ENCODE data around the gene HECTD1.

Gene HECTD1

DNA sequence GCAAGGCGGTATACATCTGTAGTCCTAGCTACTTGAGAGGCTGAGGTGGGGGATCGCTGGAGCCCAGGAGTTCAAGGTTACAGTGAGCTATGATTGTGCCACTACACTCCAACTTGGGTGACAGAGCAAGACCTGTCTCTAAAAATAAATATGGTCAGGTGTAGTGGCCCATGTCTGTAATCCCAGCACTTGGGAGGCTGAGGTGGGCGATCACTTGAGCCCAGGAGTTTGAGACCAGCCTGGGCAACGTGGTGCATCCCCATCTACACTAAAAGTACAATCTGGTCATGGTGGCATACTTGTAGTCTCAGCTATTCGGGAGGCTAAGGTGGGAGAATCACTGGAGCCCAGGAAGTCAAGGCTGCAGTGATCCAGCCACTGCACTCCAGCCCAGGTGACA is 40.6 kb downstream of the HECTD1 start:
- H3K9me3 ChIP-seq: no peaks in the 10 kb centered on the region
- peaks cover 28 to 74% (median 56%) of the 10 kb centered on the region in 3 donors for H3K36me3 ChIP-seq
- TF ChIP-seq, protein P1, sequence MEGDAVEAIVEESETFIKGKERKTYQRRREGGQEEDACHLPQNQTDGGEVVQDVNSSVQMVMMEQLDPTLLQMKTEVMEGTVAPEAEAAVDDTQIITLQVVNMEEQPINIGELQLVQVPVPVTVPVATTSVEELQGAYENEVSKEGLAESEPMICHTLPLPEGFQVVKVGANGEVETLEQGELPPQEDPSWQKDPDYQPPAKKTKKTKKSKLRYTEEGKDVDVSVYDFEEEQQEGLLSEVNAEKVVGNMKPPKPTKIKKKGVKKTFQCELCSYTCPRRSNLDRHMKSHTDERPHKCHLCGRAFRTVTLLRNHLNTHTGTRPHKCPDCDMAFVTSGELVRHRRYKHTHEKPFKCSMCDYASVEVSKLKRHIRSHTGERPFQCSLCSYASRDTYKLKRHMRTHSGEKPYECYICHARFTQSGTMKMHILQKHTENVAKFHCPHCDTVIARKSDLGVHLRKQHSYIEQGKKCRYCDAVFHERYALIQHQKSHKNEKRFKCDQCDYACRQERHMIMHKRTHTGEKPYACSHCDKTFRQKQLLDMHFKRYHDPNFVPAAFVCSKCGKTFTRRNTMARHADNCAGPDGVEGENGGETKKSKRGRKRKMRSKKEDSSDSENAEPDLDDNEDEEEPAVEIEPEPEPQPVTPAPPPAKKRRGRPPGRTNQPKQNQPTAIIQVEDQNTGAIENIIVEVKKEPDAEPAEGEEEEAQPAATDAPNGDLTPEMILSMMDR (IDR thresholded peaks at IDR 0.05): no peak
- H3K4me1 ChIP-seq: peaks cover 0 to 43% (median 14%) of the 10 kb centered on the region in 4 donors
- DNase-seq: no peak
- intact Hi-C loops (cut with DNase I; ENCODE audit: low total_unique reads): loop anchor here (2.0 kb wide), 1 partner anchor 40 kb away; the partner anchor contains the start of gene HECTD1
- peak overlapping the region; percentile 78 to 80 for H3K27ac ChIP-seq
- H3K27me3 ChIP-seq: no peaks in the 10 kb centered on the region
- H3K4me3 ChIP-seq: no peak overlapping the region

DNA sequence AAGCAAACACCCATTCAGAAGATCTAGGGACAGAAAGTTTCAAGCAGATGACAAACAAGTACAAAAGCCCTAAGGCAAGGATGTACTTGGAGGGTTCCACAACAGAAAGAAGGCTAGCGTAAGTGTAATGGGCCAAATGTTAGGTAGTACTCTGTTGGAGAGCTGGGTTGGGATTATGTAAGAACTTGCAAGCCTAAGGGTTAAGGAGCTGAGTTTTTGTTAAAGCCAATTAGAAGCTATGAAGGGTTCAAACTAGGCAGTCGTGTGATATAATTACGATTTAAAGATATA is 41.4 kb downstream of the HECTD1 start:
- H3K9me3 ChIP-seq: no peaks in the 10 kb centered on the region
- H3K36me3 ChIP-seq: peaks cover 28 to 66% (median 54%) of the 10 kb centered on the region in 3 donors
- H3K4me3 ChIP-seq: no peak overlapping the region
- no peaks in the 10 kb centered on the region for H3K27me3 ChIP-seq
- intact Hi-C loops (cut with DNase I; ENCODE audit: low total_unique reads): loop anchor here (2.0 kb wide), 1 partner anchor 41 kb away; the partner anchor contains the start of gene HECTD1
- TF ChIP-seq, protein P1 (IDR thresholded peaks at IDR 0.05): no peak
- H3K4me1 ChIP-seq: peaks cover 0 to 38% (median 14%) of the 10 kb centered on the region in 4 donors
- DNase-seq: no peak
- H3K27ac ChIP-seq: peak overlapping the region; percentile 78 to 80

- peaks cover 18 to 59% (median 39%) of the 10 kb centered on the region in 3 donors for H3K36me3 ChIP-seq
- H3K27ac ChIP-seq: peak overlapping the region; percentile 78 to 80
- TF ChIP-seq, protein P1 (IDR thresholded peaks at IDR 0.05): no peak
These were observed 43.5 kb downstream of the HECTD1 start for GRCh38 chr14:31164115-31164514.

DNA sequence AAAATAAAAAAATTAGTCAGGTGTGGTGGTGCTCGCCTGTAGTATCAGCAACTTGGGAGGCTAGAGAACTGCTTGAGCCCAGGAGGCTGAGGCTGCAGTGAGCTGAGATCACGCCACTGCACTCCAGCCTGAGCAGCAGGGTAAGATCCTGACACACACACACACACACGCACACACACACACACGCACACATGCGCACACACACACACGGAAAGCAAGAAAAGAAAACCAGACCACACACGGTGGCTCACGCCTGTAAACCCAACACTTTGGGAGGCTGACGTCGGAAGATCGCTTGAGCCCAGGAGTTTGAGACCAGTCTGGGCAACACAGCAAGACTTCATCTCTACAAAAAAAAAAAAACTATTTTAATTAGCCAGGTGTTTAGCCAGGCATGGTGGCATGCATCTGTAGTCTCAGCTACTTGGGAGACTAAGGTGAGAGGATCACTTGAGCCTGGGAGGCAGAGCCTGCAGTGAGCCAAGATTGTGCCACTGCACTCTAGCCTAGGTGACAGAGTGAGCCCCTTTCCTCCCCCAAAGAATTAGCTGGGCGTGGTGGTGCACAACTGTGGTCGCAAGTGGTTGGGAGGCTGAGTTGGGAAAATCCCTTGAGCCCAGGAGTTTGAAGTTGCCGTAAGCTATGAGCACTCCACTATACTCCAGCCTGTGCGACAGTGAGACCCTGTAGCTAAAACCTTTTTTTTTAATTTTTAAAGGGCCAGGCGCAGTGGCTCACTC is 44.5 kb downstream of the HECTD1 start:
- Histone ChIP-seq H3K36me3 (peaks cover 7 to 55% (median 28%) of the 10 kb centered on the region in 3 donors), H3K4me1 (peaks cover 0 to 57% (median 21%) of the 10 kb centered on the region in 4 donors), H3K27me3 (no peaks in the 10 kb centered on the region), H3K9me3 (no peaks in the 10 kb centered on the region), H3K27ac (peak overlapping the region; percentile 78 to 80), H3K4me3 (no peak overlapping the region)
- no peak for DNase-seq
- TF ChIP-seq, protein P1 (IDR thresholded peaks at IDR 0.05): no peak
- intact Hi-C loops (cut with DNase I; ENCODE audit: low total_unique reads): no loop called here

More at GRCh38 chr14:31164115-31164514, 43.5 kb downstream of the HECTD1 start:
- DNase-seq: no peak
- Histone ChIP-seq H3K27me3 (no peaks in the 10 kb centered on the region), H3K4me3 (no peak overlapping the region), H3K9me3 (no peaks in the 10 kb centered on the region), H3K4me1 (peaks cover 0 to 54% (median 20%) of the 10 kb centered on the region in 4 donors)
- intact Hi-C loops (cut with DNase I; ENCODE audit: low total_unique reads): no loop called here

DNA sequence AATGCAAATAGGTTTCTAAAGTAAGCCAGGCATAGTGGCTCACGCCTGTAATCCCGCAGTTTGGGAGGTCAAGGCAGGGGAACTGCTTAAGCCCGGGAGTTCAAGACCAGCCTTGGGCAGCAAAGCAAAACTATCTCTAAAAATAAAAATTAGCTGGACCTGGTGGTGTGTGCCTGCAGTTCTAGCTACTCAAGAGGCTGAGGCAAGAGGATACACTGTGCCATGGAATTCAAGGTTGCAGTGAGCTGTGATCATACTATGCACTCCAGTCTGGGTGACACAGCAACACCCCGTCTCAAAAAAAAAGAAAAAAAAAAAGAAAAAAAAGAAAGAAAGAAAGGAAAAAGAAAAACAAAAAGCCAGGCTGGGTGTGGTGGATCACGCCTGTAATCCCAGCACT is 46.3 kb downstream of the HECTD1 start:
- intact Hi-C loops (cut with DNase I; ENCODE audit: low total_unique reads): no loop called here

More for the DNA sequence above, 46.3 kb downstream of the HECTD1 start:
- TF ChIP-seq, protein P1 (IDR thresholded peaks at IDR 0.05): no peak
- Histone ChIP-seq H3K36me3 (peaks cover 8 to 55% (median 13%) of the 10 kb centered on the region in 3 donors), H3K4me3 (no peak overlapping the region), H3K4me1 (peaks cover 0 to 49% (median 16%) of the 10 kb centered on the region in 4 donors), H3K9me3 (no peaks in the 10 kb centered on the region), H3K27me3 (no peaks in the 10 kb centered on the region), H3K27ac (peak overlapping the region; percentile 21 to 78)
- DNase-seq: no peak
